Stimulated activated CD8-positive, alpha-beta memory T cell treated with anti-CD3 and anti-CD28 coated beads, Interleukin-15, amount 100 ng/mL, for 1 hour (primary cell): ENCODE data around the gene ZDHHC11B.
"Not testable (repeated sequence)": the region's sequence is repeated elsewhere in the genome, so short reads cannot be mapped to it uniquely, and the experiment has no call there.

Experiments
- DNase-seq: peaks from one replicate; pipeline ENCODE4 v3.0.0-alpha.2; 2020; ENCODE audit warnings: low read depth

The ZDHHC11B gene

DNA sequence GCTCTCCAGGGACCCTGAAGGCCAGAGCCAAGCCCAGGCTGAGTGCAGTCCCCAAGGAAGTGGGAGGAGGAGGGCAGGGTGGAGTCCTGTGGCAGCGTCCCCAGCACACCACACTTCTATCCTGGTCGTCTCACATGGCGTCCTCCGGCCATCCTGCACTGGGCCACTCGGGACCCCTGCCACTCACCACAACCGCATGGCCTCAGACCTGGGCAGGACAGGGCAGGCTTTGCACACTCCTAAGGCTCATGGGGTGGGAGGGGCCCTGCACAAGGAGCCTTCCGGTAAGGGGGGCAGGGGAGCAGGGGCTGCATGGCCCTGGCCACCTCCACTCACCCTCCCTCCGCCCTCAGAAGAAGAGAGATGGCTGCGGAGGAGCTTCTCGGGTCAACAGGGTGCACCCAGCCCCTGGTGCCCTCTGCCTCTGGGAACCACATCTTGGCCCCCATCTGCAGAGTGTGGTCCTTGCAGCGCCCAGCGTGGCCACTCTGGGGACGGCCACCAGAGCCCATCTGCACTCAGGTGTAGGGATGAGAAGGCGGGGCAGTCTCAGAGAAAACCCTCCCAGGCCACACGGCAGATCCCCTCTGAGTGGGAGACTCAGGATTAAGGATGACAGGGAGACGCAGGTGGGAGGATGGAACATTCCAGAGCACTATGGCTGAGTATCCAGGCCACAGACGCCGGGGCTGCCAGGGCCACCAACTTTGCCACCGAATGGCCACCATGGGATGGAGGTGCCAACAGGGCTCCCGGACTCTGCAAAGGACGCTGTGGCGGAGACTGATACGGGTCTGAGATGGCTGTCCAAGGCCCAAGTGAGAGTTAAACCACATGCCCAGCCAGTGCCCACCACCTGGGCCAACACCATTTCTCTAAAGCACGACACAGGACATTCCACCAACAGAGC lies 99.0 kb downstream of the ZDHHC11B start:
- DNase-seq = no peak

DNA sequence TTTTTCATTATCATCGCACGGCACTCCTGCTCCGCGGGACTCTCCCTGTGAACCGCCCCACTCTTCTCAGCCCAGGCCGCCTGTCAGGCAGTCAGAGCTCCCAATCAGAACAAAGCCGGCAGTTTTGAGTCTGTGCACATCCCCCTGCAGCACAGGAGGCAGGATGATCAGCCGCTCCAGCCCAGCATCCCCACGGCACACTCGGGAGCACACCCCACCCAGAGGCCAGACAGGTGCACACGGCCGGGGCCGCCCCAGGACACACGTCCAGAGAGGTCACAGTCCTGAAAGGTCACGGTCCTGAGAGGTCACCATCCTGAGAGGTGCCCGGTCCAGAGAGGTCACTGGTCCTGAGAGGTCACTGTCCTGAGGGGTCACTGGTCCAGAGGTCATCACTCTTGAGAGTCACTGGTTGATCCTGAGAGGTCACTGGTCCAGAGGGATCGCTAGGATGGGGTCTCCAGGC lies 99.7 kb downstream of the ZDHHC11B start:
- no peak for DNase-seq

DNA sequence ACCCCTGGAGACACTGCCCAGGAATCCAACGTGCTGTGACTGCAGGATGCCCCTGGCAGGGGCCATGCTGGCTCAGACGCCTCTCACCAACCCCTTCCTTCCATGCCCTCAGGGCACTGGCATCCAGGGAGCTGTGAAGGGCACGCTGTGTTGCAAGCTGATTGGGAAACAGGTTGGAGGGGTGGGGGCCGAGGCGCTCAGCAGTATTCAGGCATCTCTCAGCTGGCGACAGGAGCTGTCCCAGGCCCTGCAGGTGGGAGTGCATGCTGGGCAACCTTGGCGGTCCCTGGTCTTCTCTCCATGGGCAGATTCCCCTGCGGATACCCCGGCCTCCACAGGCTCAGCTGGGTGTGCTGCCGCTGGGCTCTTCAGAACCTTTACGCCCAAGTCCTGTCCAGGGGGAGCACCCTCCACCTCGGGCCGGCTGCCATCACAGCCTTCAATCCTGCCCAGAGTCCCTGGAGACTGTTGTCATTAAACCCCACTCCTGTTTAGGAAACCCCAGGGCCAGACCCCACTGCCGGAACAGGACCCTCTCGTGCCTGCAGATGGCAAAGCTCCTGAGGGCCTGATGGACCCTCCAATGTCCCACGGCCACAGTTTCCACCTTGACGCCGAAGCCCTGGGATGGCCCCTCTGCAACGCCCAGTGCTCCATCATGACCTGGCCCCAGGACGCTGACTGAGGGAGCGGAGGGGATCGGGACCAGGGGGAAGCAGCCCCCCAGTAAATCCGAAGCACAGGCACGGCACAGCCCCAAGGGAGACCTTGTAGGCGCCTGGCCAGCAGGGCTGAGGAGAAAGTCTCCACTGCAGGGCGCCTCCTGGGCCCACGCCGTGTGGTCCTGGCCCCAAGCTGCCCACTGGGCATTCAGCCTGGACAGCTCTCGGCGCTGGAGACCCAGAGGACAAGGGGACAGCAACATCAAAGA lies 100.7 kb downstream of the ZDHHC11B start:
- DNase-seq = no peak

DNA sequence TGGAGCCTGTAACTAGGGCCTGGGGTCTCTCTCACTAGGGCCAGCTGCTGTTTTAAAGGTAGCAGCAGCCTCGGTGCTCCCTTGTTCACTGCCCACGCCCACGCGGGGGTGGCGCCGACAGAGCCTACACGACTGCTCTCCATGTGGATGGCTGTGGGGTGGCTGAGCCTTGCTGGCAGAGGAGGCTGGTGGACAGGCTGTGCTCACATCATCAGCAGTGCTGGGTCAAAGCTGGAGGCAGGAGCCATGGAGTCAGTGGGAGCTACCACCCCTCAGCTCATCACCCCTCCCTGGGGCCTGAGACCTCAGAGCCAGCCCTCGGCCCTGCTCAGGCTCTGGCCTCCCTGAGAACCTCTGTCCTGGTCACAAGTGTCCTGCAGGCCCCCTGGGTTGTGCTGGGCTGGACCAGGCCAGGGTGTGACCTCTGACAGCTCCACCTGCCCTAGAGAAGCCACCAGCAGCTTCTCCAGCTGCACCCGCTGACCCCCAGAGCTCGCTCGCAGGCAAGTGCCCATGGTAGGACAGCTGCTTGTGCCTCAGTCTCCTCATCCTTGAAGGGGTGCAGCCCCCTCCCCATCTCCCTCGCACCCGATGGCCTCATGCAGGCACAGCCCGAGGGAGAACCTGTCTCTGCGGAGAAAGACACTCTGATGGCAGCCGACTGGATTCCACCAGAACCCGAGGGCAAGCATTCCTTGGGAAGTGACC lies 101.7 kb downstream of the ZDHHC11B start:
- not testable (repeated sequence) for DNase-seq

DNA sequence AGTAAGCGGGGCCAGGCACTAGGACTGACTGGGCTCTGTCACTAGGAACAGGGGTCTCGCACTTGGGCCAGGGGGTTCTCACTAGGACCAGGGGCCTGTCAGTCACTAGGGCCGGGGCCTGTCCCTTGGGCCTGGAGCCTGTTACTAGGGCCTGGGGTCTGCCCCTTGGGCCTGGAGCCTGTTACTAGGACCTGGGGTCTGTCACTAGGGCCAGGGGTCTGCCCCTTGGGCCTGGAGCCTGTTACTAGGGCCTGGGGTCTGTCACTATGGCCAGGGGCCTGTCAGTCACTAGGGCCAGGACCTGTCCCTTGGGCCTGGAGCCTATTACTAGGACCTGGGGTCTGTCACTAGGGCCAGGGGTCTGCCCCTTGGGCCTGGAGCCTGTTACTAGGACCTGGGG lies 102.3 kb downstream of the ZDHHC11B start:
- DNase-seq = not testable (repeated sequence)

DNA sequence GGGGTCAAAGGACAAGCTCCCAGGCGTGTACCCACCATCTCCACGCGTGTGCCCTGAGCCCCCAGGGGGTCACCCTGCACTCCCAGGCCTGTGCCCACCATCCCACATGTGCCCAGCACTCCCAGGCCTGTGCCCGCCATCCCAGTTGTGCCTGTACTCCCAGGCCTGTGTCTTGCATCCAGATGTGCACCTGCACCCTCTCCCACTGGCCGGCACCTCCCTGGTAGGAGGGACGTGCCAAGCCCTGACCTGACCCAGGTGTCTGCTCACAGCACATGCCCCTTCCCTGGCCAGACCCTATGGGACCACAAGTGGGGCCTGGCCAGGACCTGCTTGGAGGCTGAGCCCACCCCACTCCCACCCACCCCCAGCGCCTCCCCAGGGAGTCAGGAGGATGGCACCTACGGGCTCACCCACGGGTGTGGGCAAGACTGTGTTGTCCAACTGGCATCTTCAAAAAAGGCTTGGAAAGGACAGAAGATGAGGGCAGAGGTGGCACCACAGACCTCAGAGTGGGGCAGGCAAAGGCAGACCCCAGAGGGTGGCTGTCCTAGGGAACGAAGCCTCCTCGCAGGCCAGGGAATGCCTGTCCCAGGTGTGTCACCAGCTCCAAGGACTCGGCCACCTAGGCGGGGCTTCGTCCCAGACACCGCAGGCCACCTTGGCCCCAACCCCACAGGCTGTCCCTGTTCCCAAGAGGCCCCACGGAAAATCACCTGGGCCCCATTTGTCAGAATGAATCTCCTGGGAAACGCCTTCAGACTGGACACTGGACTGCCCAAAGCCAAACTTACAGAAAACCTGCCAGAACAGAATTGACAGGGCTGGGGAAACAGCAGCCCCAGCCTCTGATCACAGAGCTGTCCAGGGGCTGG lies 103.0 kb downstream of the ZDHHC11B start:
- not testable (repeated sequence) for DNase-seq

DNA sequence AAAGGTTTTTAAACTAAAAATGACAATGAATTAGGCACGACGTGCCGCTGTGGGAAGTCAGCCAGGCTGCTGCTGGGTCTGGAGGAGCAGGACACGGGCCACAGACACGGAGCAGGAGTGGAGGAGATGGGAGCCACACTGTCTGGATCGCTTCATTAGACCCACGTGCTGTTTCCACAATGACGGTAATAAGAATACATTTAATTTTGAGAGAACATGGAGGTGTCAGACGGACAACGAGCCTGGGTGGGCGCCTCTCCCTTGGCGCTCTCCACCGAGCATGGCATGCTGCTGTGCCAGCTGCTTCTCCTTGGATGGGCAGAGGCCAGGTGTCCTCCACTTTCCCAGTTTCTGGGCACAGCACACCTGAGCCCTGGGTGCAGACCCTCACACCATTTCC lies 103.7 kb downstream of the ZDHHC11B start:
- not testable (repeated sequence) for DNase-seq

DNA sequence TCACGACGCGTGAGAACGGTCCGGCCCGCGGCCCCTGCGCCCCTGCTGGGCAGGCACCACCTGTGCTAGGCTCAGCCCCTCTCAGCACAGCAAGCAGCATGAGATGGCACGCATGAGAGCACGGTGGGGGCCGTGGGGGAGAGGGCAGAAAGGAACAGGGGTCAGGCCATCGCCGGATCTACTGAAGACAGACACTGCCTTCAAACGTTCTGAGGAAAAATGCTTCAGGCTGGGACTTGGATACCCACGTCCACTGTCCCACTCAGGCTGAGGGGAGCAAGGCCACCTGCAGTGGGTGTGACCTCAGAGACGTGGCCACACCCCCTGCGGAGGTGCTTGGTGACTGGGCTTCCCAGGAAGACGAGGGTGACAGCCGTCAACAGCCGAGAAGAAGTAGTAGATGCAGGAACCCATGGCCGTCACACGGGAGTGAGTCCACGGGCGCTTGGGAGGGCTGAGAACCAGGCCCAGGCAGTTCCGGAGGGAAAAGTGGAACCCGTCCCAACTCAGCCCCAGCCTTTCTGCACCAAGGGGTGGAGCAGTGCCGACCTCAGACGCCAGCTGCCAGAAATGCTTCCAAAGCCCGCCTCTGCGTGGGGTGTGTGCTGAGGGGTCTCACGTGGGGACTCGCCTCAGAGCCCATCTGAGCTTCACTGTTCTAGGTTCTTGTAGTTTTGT lies 104.3 kb downstream of the ZDHHC11B start:
- not testable (repeated sequence) for DNase-seq

DNA sequence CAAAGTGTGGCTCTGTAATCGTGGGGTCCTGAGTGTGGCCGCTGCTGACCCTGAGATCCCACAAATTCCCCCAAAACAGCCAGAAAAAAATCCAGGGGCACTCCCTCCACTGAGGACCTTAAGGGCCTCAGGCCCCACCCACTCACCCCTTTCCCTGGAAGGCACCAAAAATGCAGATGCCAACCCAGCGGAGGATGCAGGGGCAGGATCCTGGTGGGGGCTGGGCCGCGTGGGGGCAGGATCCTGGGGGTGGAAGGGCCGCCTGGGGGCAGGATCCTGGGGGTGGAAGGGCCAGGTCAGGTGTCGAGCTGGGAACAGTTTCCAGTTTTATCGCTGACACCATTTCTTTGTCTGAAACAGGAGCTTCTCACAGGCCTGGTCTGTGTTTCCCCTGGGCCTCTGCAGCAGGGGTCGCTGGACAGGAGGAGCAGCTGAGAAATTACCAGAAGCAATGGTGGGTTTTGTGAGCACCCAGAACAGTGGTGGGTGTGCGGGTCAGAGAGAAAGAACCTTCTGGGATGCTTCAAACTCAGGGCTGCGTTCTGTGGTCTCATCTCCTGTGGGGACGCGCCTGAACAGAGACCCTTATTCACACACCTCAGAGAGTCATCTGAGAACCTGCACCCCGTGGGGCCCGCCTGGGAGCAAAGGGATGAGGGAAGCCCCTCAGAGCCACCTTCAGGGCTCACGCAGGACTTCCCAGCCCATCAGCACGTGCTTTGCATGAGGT lies 105.2 kb downstream of the ZDHHC11B start:
- not testable (repeated sequence) for DNase-seq

DNA sequence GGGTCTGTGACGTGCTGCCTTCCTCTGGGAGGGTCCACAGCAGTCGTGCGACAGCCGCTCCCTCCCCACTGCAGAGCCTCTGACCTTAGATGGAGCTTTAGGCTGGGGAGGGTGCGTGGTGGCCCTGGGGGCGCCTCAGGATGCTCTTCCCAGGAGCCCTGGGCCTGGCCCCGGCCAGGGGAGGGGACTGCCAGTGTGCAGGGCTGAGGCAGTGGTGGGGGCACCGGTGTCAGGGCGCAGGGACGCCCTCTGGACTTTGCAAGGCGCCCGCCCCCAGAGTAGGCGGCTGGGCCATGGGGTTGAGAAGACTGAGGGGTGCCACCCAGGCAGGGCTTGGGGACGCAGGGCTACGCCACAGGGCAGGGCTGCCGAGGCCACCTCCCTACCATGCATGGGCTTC lies 106.0 kb downstream of the ZDHHC11B start:
- DNase-seq = not testable (repeated sequence)

DNA sequence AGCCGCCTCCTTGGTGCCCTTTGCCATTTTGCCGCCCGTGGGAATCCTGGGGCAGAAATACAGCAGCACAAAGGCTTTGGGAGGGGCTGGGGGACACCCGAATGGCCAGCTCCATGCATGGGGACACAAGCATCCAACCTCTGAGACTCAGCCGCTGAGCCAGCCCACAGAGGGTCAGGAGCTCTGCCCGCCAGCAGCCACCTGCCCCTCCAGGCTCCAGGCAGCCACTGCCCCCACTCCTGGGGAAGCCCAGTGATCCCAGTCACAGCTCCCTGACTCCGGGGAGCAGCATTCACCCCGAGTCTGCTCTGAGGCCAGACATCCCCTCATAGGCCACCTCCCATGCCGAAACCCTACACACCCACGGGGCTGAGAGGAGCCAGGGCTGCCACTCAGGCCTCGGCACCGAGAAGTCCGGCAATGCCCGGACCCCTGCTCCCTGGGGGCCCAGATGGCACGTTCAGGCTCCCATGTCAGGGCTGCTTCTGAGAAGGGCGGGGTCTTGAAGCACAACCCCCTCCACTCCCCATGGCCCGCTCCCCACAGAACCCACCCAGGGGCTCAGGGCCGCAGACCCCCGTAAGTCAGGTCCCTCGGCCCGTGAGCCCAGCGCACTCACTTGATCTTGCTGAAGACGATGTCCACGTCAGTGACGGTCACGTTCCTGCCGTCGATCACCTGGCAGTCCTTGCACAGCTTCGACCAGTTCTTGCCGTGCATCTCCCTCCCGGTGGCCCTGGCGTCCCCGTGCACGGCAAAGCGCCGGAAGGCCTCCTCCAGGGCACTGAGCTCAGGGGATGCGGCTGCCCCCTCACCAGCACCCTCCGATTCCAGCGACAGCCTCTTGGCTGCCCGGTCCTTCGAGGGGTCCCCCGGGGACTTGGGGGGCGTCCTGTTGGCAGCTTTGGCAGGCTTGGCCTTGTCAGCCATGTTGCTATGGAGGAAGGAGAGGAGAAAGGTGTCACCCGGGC lies 107.1 kb downstream of the ZDHHC11B start:
- no peak for DNase-seq

DNA sequence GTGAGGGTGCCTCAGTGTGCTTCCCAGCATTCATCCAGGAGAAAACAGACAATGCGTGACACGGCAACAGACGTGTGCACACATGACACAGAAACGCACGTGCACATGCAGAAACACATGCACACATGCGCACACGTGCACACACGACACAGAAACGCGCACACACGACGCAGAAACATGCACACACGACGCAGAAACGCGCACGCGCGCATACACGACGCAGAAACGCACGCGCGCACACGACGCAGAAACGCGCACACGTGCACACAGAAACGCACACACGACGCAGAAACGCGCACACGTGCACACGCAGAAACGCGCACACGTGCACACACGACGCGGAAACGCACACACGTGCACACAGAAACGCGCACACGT lies 107.8 kb downstream of the ZDHHC11B start:
- no peak for DNase-seq

DNA sequence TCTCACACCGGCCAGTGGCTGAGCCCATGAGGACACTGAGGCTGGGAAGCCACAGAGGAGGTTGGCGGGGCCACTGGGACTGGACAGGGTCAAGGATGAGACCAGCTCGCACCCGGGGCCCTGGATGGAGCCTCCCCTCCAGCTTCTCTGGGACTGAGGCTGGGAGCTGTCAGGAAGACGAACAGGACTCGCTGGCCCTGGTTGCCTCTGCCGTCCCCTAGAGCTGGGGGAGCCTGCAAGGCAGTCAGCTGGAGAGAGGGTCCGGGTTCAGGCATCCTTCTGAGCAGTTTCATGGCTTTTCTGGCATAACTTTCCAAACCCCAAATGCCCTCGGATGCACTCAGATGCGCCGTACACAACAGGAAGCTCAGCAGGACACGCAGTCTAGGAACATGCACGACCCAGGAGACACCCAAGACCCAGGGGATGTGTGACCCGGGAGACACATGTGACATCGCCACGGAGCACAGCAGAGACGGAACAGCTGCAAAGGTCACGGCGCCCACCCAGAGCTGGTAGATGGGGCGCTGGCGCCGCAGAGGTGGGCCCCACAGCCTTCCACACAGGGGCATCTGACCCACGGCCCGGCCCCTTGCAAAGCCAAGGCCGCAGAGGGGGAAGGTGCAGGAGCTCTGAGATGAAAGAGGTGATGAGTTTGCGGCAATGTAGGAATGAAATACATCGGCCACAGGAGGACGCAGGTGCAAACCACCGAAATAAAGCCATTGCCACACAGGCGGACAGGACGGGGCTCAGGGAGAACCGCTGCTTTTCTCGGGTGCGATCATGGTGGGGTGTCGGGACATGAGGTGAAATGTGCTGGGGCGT lies 108.4 kb downstream of the ZDHHC11B start:
- DNase-seq = no peak

DNA sequence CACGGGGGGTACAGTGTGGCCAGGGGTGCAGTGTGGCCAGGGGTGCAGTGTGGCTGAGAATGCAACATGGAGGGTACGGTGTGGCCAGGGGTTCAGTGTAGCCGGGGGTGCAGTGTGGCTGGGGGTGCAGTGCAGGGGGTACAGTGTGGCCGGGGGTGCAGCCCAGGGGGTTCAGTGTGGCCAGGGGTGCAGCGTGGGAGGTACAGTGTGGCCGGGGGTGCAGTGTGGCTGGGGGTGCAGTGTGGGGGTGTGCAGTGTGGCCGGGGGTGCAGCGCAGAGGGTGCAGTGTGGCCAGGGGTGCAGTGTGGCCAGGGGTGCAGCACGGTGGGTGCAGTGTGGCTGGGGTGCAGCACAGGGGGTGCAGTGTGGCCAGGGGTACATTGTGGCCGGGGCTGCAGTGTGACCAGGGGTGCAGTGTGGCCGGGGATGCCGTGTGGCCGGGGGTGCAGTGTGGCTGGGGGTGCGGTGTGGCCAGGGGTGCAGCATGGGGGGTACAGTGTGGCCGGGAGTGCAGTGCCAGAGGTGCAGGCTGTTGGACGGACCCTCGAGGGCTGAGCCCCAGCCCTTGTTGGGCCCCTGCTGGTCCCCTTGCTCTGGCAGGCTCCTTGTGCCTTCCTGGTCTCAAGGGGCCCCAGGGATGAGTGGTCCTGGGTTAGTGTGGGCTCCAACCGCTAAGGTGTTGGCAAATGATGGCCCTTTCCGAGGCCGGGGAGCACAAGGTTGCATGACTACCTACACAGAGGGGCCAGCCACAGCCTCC lies 109.2 kb downstream of the ZDHHC11B start:
- no peak for DNase-seq

DNA sequence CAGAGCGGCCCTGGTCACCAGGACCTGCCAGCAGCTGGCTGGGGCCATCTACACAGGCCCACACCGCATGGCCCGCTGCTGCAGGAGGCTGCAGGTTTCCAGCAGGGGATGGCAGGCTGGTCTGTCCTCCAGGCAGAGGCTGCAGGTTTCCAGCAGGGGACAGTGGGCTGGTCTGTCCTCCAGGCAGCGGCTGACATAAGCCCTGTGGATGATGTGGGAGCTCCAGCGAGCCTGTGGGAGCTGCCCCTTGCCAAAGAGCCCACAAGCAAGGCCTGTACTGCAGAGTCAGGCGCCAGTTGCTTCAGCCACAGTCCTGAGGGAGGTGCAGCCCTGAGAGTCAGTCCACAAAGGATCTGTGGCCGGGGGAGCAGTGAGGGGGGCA lies 109.9 kb downstream of the ZDHHC11B start:
- DNase-seq = no peak

DNA sequence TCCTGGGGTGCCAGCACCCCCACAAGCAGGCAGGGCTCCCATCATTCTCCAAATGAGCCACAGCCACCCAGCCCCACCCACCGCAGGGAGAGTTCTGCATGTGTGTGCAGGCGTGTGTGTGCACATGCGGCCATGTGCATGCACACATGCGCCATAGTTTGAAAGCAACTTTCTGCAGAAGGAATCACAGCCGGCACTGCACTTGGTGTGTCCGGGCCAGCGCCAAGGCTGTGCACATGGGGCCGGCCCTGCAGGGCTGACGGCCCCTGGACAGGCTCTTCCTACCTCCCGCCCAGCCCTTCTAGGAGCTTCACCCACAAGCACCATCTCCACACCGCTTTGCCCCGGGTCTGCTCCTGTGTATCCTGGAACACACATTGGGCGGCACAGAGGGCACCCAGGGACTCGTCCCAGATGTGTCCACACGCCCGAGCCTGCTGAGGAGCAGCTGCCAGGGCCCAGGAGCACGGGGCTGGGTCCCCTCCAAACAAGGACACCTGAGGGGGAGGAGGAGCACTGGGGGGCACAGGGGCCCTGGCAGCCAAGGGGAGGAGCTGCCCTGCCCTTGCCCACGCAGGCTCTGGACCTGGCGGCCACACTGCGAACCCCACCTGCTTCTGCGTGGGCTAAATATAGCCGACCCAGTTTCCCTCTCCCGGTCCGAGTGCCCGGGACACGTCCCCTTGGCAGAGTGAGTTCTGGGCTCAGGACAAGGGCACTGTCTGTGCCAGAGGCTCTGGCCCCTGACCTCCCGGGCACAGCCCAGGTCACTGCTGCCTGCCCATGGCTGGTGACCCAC lies 110.5 kb downstream of the ZDHHC11B start:
- DNase-seq = no peak
